Thyroid gland (tissue), 4 donors: Measurements from ENCODE around the gene SPATA13.

ENCODE experiments used
- POLR2A ChIP-seq, 2 donors: fragments of 450-650 bp; IDR thresholded peaks; one replicate each; pipeline ENCODE4 v1.6.1; 2017; ENCODE audit warnings: antibody characterized with exemption in 2 of 2, mild to moderate bottlenecking in 2 of 2, moderate library complexity in 1 of 2
- TF ChIP-seq, protein P1 (sequence below), 6 experiments: fragments of 200-600 bp in 3 of 6; fragments of 450-650 bp in 3 of 6; sonication (generic) in 3 of 6; IDR thresholded peaks; one replicate each; pipeline ENCODE4 v1.5.1; 2016 to 2019; ENCODE audit warnings: antibody characterized with exemption in 6 of 6, mild to moderate bottlenecking in 2 of 6, inconsistent platforms in 1 of 6, moderate library complexity in 1 of 6

DNA sequence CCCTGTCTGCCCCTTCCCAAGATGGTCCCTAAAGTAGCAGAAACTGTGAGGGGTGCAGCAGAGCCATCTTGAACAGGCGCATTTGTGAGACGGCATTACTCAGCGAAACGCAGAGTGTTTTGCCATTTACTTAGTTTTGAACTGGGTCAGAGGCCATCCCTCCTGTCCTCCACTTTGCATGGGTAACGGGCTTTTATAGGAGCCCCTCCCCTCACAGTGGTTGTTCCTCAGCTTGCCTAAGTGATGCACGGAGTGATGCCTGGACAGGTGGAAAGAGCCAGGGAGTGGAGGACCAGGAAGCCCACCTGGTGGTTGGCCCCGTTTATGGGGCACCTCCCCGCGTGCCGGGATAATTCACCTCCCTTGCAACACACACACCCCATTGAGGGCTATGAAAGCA is 80.8 kb downstream of the SPATA13 start:
- TF ChIP-seq, protein P1, sequence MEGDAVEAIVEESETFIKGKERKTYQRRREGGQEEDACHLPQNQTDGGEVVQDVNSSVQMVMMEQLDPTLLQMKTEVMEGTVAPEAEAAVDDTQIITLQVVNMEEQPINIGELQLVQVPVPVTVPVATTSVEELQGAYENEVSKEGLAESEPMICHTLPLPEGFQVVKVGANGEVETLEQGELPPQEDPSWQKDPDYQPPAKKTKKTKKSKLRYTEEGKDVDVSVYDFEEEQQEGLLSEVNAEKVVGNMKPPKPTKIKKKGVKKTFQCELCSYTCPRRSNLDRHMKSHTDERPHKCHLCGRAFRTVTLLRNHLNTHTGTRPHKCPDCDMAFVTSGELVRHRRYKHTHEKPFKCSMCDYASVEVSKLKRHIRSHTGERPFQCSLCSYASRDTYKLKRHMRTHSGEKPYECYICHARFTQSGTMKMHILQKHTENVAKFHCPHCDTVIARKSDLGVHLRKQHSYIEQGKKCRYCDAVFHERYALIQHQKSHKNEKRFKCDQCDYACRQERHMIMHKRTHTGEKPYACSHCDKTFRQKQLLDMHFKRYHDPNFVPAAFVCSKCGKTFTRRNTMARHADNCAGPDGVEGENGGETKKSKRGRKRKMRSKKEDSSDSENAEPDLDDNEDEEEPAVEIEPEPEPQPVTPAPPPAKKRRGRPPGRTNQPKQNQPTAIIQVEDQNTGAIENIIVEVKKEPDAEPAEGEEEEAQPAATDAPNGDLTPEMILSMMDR (IDR thresholded peaks at IDR 0.05): no peak
- no peak for TF ChIP-seq POLR2A (IDR thresholded peaks at IDR 0.05)
